A375 (cell line): Measurements from ENCODE around the gene C2CD3. TPM values are rescaled to one million over a fixed set of nuclear protein-coding genes. Genes with fewer than 3 reads are reported as not detected.

ENCODE experiments used
- small RNA-seq: library from RNA; depleted of rRNA; stranded (forward); fragments of <200 nt; gene quantifications from one replicate; pipeline ENCODE3, GENCODE V24; 2014
- total RNA-seq: library from RNA; depleted of rRNA; stranded (reverse); fragments of >200 nt; shearing (Covaris generic); gene quantifications from 2 replicates; pipeline ENCODE4 v1.2.3, GENCODE V29; 2014; rRNA removed

Gene C2CD3, protein sequence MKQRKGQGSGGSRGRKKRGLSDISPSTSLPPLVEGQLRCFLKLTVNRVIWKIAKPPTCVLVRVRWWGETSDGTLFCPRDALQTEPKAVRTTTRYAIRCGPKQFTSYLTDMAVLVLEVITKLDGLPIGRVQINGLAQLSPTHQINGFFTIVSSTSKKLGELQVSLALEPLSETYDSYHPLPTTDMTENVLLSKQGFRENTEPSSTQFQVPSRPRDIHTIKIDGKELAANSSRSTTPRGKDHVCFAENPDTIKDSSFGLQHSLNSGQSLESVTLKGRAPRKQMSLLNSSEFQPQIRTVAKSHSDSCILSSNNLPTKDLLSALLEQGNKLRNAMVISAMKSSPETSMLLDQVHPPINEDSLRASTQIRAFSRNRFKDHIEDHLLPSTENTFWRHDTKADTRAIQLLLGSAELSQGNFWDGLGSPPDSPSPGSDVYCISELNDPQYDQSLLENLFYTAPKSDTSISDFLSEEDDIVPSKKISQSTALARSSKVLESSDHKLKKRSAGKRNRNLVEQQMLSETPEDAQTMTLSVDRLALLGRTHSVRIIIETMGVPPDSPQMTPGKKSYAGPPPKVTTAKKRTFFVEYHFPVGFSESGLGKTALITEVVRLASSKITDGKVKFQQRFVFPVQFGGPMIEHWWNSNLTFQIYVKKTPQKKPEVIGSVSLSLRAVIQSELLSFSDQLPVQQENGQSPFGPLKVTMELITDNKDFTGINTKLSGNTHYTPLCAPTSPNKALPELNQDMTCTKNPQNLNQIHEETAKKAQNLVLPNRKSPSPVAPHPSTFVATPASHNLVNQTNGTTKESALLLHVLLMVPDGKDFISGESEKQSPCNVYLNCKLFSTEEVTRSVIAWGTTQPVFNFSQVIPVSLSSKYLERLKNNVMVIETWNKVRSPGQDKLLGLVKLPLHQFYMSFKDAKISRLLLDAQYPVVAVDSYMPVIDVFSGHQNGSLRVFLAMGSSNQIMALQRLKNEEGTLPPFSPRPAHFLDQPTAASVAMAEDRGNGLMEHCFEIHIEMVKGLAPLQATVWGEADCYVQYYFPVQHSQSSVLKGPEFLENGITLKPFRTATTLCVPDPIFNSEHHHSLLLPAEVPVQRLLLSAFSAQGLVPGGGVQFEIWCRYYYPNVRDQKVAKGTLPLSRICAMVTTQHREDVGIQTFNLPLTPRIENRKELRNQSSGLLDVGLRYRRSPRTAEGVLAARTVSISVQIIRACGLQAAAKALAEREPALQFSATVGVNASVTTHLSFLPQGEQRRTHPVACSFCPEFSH (N-terminal part only)
- 15.8 and 20.4 TPM in 2 replicates for total RNA-seq

GRCh38 chr11:74170694-74171629 is at the start of gene C2CD3, which contains the start of gene PPME1:
TSS of gene C2CD3 (minus strand) at chr11:74171002. CDS start at chr11:74170792, 210 bp downstream.
TSS of gene PPME1 (plus strand) at chr11:74171289. CDS start at chr11:74171422, 133 bp downstream.

DNA sequence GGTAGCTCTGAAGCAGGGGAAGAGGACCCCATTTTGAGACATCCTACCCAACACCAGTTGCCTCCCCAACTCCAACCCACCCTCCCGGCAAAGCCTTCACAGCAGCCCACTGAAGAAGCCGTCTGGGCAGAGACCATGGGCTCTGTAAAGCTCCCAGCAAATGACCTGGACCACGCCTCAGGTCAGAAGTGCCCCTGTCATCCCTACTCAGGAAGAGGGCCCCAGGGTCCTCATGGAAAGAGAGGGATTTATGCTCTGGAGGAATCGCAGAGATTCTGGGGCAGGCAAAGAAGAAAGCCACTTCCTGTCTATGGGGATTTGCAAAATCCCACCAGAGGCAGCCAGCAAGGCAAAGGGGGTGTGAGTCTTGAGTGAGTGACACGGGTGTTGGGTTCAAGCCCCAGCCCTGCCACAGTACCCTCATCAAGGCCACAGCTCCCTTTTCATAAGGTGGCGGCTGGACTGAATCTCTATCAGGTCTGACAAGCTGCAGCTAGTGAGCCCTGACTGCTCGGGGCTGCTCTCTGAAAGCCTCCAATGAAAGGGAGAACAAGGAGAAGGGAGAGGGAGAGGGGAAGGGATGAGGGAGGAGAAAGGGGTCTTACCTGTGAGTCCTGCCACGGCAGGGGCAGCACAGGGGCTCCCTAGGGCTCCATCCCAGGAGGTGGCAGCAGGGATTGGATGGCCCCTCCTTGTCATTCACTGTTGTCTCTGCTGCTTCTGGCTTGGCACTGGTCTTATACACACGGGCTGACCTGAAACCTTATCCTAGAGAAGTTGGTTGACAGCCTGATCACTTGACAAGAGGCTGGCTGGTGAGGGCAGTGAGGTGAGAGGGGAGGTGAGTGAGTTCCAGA is 162.2 kb downstream of the C2CD3 start, which contains the start of gene UCP3:
Gene UCP3 (minus strand): TSS at position 713 of the 857 bp plus-strand sequence. CDS start 2,043 bp downstream, outside the sequence.

DNA sequence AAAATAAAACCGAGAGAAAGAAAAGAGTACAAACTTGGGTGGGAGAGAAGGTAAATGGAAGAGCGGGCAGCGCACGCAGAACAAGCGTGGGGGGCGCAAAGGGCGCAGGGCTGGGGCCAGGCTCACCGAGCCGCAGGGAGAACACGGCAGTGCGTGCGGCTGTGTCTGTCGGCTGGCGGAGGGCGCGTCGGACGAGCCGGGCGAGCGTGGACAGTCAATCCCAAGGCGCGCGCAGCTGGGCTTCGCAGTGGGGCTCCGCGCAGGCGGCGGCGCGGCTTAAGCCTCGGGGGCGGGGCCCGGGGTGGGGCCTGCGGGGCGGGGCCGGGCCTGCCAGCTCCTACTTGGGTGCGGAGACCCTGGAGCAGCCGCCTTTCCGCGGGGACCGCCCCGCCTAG is 188.2 kb downstream of the C2CD3 start, which contains the start of gene UCP2:
Gene UCP2 (minus strand): TSS at position 249 of the 395 bp plus-strand sequence. CDS start 4,465 bp downstream, outside the sequence.

Small RNAs within 50 kb of the gene (small RNA-seq; reads per million reads assigned to genes)
- not detected for gene AP002392.1

Other genes with a start within 250 kb of the C2CD3 start
- not detected in 2 replicates for gene DNAJB13, start 220.0 kb downstream of the C2CD3 start, total RNA-seq
- 3.0 and 3.1 TPM in 2 replicates for gene UCP2, start 188.2 kb downstream of the C2CD3 start, total RNA-seq
- 1.6 and 2.2 TPM in 2 replicates for gene UCP3, start 161.9 kb downstream of the C2CD3 start, total RNA-seq
- 35.9 and 38.1 TPM in 2 replicates for gene PPME1, start 287 bp upstream of the C2CD3 start, total RNA-seq
- 0.42 and 0.60 TPM in 2 replicates for gene P4HA3, start 140.6 kb upstream of the C2CD3 start, total RNA-seq
- 0.19 and 0.49 TPM in 2 replicates for gene PGM2L1, start 227.4 kb upstream of the C2CD3 start, total RNA-seq